Ramos (cell line): ENCODE measurements around the gene TRHDE.

Source experiments
- in situ Hi-C: fragments of 300-500 bp; cut with MboI; formaldehyde crosslinking; loops from one replicate; pipeline ENCODE4 v1.14.3; 2022; ENCODE audit warnings: low sequenced_read_pairs; ENCODE audit not compliant: unreplicated experiment

TRHDE gene

DNA sequence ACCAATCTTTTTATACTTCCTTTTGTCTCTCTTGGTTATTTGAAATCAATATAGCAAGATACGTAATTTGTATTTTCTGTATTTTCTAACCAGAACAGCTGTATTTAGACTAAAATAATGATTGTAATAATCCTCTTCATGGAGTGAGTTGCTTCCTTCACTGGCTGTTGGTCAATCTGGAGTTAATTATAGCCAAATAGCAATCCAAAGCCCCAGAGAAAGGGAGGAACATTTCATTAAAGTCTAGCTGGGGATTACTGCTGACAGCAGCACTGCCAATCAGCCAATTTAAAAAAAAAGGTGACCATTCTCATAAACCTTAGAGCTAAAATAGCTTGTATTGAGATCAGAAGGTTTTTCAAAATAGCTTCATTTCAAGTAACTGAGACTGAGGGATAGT lies 118.0 kb downstream of the TRHDE start:
- in situ Hi-C loops, result no loop called here

DNA sequence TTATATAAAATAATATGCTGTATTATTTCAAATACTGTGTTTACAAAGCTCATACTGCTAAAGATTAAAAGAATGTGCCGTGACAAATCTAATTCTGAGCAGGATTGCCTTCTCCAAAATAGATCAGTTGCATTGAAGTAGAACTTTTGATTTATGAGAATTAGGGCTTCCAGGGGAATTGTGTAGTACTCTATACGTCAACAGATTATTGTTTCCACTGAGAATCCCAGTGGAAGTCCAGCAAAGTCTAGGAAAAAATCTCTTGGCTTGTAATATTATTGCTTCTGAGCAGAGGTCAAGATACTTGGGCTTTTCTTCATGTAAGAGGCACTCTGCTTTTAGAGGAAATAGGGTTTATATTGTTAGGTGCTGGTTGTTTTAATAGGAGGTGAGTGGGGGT lies 133.9 kb downstream of the TRHDE start:
- in situ Hi-C loops, result no loop called here

DNA sequence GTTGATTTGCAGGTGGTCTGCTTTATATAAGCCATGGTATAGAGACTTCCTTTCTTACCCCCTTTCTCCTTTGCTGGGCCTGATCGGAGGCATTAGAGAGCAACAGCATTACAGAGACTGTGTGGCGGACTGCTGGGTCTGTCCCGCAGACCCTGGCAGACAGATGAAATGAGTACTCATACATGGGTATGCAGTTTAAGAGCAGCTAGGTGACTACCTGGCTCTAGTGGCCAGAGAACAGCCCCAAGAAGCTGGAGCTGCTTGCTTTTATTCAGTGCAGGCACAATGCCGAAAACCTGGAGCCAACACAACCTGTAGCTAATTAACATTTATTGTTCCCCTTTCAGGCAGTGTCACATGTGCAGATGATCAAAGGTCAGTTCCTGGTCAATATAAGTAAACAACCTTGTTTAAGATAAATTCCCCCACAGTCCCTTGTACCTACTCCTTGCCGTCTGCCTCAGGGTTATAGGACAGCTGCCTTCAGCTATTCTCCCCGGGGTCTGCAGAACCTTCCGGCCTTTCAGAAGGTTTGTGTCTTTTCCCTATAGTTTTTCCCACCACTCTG lies 160.0 kb downstream of the TRHDE start:
- in situ Hi-C loops, result no loop called here

DNA sequence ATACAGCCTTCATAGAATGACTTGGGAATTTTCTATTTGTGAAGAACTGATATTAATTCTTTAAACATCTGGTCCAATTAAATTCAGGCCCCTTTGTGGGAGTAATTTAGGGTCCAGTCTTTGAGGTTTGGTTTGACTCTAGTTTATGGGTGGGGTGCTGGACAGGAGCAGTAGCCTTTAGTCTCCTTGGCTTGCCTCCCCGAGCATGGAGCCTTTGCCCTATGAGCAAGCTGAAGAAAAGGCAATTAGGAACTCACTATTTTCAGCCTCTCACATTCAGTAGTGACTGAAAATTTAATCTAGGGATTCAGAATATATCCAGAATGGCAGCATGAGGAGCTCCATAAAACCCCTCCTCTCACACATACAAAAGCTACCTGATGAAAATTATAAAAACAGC lies 161.1 kb downstream of the TRHDE start:
- in situ Hi-C loops, result no loop called here

DNA sequence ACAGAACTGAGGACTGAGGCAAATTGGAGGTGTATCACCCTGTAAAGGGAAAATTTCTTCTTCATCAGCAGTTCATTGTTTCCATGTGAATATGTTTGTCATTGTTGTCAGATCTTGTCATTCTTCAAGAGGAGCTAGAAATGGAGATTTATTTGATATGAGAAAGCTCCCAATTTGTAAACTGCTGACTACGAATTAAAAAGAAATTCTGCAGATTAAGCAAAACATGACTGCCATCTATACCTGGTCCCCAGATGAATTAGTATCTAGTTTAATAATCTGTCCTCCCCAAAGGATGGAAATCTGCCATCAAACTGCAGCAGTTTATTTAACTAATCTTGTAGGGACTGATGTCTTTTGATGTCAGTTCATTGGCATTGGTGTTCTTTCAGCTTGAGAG lies 162.8 kb downstream of the TRHDE start:
- in situ Hi-C loops, result no loop called here

DNA sequence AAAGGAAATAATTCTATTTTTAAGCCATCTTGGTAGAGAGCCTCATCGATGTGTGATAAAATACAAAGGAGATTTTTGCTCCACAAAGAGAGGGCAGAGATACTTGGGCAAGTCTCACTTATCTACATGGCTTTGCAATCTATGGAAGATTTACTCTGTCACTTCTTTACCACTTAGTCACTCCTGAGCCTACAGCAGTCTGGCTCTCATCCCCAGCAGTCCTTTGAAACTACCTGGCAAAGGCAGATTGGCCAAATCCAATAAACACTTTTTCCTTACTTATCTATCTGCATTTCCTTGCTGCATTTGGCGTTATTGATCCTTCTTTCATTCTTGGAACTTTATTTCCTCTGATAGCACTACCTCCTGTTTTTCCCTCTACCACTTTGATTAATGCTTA lies 170.0 kb downstream of the TRHDE start:
- in situ Hi-C loops, result no loop called here

DNA sequence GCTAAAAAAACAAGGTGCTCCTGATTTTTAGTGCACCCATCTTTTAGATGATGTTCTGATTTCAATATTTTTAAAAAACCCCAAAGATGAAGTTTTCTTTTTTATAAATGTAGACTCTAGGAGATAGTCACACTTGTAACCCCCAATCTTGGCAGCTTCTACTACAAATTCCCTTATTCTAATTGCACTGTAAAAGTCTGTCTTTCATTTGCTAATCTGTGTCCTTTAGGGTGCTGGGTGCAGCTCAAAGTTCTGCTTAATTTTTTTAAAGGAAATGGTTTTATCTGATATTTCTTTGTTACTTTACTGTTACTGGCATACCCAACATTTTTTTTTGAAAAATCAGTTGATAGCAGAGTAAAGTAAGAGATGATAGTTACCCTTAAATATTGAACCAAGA lies 172.0 kb downstream of the TRHDE start:
- in situ Hi-C loops, result no loop called here

DNA sequence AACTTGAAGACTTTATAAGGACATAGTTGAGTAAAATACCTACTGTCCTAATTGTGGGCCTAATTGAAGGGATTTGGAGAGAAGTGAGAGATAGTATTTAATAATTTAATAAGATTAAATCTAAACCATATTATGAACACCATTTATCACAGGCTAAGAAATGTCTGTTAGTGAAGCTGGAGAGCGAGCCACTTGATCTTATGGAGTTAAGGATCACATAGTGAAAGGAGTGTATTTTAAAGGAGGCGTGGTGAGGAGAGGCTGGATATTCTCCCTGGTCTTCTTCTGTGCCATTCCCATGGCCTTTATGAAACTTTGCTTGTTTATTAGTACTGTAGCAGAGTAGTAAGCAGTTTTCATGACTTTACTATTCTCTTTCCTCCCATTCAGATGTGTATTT lies 172.4 kb downstream of the TRHDE start:
- in situ Hi-C loops, result no loop called here

DNA sequence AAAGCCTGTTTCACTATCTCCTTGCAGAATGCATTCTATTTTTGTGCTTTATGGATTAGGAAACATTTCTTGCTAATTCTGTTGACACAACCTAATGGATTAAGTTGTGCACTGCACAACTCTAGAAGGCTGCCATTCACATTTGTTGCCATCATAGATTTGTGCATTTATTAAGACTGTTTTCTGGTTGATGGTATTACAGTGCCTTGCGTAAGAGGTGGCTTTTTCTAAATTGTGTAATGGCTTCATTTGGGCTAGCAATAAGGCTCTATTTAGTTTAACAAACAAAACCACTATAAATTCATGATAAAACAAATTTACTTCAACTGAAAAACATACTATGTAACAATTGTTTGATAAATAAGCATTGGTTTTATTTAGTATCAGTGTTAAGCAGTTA lies 175.9 kb downstream of the TRHDE start:
- in situ Hi-C loops, result no loop called here

DNA sequence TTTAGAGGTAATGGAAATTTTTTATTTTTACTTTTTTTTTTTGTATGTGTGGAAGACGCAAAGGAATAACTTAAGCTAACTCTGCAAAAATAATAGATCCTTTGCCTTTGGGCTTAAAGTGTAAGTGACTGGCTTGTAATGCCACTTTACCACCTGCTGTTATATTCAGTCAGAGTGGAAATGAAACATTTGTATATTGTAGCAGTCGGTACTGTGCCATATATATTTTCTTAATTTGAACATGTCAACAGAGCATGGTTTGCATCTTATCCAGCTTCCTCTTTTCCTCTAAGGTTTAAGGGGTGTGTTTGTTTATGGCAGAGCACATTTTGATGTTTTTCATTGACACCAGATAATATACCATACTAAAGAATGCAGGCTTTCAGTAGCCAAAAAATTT lies 176.6 kb downstream of the TRHDE start:
- in situ Hi-C loops, result no loop called here

DNA sequence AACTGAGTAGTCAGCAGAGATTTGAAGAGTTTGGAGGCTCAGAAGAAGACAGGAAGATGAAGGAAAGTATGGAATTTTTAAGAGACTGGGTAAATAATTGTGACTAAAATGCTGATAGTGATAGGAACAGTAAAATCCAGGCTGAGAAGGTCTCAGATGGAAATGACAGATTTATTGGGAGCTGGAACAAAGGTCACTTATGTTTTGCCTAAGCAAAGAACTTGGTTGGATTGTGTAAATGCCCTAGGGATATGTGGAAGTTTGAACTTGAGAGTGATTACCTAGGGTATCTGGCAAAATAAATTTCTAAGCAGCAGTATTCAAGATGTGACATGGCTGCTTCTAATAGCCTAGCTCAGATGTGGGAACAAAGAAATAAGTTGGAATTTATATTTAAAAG lies 180.9 kb downstream of the TRHDE start:
- in situ Hi-C loops, result no loop called here

DNA sequence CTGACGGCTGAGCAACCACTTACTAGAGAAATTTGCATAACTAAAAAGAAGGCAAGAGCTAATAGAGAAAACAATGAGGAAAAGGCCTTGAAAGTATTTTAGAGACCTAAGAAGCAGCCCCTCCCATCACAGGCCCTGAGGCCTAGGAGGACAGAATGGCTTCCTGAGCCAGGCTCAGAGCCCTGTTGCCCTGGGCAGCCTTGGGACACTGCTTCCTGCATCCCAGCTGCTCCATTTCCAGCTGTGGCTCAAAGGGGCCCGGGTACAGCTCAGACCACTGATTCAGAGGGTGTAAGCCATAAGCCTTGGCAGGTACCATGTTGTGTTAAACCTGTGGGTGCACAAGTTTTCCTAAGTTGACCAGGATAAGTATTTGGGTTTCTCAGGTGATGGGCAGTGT lies 181.4 kb downstream of the TRHDE start:
- in situ Hi-C loops, result no loop called here

DNA sequence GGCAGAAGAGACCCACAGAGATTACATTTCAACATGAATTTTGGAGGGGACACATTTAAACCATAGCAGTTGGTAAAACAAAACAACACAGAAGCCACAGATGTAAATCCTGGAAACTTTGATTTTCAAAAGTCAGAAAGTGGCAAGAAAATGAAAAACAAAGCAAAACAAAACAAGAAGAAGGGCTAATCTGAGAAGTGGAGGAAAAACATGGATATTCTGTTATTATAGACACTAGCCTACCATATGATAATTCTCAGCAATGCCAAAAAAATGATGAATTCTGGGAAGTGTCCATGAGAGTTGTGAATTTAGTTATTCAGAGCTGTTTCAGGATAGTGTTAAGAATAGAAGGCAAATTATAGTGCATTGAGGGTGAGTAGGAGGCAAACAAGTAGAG lies 192.3 kb downstream of the TRHDE start:
- in situ Hi-C loops, result no loop called here

DNA sequence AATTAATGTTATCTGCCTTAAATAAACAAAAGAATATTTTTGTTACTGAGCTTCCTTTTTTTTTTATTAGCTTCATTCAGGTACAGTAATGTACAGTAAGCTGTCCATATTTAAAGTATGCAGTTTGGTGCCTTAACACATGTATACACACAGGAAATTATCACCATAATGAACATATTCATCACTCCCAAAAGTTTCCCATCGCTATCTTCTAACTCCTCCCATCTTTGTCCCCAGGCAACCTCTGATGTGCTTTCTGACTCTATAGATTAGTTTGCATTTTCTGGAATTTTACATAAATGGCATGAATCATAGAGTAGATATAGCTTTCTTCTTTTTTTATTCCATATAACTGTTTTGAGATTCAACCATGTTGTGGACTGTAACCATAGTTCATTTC lies 193.0 kb downstream of the TRHDE start:
- in situ Hi-C loops, result no loop called here

DNA sequence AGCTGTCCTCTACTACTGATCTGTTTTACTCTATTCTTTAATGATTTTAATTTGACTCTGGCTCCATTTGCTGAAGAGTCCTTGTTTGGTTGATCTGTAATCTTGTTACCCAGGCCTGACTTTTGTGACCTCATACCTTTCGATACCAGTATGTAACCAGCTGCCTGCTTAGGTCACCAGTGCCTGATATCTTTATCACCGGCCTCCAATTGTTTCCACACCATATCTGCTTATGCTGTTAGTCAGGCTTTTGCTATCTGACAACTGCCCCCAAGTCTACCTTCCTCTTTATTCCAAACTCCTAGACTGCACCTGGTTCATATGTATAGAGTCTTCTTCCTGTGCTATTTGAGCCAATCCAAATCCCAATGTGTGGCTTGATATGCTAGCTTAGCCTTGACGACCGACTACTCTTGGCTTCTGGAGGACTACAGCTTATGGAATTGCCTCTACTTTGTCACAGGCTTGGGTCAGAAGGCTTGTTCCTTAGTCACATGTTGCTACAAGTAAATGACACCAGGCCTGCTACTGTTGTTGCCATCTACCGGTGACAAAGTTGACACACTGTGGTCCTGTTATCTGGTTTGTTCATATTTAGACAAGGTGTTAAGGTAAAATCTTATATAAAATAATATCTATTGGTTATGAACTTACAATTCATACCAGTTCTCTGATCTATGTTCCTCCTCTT lies 193.9 kb downstream of the TRHDE start:
- in situ Hi-C loops, result no loop called here

DNA sequence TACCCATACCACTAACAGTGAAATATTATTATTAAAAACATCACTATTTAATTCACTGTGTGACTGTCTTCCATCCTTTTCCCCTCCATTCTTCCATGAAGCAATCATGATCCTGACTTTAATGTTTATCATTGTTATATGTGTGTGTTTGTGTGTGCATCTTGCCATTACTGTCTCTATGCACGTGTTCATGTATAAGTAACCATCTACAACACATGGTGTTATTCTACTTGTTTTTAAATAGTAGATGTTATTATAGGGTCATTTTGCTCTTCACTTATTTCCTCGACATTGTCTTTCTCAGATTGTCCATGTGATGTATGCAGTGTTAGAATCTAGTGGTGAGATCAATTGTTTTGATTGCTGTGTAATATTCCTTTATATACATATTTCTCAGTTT lies 195.8 kb downstream of the TRHDE start:
- in situ Hi-C loops, result no loop called here

DNA sequence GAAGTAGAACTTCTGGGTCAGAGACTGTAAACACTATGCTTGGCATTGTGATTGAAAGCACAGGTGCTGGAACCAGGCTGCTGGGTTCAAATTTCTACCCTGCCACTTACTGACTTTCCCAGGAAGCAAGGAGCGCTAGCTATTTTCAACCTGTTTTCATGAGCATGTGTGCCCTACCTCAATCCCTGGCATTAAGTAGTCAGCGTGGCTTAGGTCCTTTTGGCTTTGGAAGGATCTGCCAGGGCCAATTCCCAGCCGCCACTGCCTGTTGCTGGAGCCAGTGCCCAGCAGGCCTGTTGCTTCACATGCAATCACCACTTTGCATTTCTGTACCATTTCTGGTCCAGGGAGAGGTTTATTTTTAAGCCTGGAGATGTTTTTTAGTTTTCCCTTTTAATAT lies 196.3 kb downstream of the TRHDE start:
- in situ Hi-C loops, result no loop called here

DNA sequence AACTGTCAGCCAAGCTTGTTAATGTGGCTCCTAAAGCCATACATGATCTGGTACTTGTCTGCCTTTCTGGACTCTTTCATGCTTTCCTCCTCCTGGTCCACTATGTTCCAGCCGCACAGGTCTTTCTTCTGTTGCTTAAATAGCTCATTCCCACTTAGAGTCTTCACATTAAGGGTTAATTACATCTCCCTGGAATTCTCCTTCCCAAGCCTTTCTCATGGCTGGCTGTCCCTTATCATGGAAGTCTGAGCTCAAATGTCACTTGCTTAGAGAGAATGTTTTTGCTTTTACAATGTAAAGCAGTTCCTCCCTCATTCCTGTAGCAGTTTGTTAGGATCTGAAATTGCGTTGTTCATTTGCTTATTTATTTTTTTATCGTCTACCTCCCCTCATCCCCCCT lies 199.6 kb downstream of the TRHDE start:
- in situ Hi-C loops, result no loop called here

DNA sequence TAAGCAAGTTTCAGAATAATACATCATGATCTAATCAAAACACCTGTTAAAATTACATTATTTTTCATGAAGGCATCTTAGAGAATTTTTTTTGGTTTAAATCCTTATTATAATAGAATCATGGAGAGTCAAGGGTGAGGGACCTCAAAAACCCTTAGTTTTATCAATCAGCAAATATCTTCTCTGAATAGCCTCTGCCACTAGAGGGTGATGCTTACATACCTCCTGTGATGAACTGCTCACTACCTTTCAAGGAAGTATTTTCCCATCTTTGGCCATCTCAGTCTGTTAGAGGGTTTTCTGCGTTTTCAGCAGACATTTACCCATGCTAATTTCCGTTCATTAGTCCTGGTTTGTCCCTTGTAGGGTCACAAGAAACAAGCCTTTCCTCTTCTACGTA lies 200.2 kb downstream of the TRHDE start:
- in situ Hi-C loops, result no loop called here

DNA sequence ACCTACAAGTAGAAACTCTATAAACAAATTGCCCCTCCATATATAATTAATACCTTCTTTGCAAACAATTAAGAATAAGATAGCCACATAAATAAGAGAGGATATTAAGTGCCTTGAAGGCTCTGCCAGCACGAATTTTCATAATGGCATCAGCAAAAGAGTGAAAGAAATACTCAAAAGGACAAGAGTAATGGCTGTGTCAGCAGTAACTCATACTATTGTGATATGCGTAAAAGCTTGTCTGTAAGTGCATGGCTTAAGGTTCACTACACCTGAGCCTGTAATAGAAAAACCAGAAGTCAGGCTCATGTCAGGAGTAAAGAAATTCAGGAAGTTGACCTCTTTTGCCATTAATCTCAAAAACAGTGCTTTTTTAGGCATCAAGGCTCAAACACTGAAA lies 204.1 kb downstream of the TRHDE start:
- in situ Hi-C loops, result no loop called here

DNA sequence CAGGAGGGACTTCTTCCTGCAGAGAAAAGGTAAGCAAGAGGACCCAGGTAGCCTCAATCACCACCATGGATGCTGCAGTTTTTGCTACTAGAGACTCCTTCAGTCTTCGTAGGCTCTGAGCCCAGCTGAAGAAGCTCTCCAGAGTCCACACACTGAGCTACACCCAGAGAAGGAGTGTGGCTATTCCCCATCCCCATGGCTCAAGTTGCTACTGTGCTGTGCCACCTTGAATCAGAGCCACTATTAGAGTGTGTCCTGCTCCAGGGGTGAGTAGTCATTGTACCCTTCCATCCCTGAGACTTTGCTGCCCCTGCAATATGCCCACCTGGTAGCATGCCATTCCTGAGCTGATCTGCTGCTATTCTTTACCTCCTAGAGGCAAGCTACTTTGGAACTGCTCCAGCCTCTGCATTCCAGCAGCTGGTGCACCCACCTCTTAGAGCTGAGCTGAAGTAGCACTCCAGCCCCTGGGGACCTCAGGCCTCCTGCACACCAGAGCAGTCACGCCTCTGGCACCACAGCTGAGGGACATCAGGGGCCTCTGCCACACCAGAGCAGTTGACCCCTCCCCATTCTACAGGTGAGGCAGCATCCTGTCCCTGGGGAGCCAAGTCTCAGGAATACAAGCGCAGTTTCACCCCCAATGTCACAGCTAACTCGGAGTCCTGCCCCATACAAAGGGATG lies 213.0 kb downstream of the TRHDE start:
- in situ Hi-C loops, result no loop called here

DNA sequence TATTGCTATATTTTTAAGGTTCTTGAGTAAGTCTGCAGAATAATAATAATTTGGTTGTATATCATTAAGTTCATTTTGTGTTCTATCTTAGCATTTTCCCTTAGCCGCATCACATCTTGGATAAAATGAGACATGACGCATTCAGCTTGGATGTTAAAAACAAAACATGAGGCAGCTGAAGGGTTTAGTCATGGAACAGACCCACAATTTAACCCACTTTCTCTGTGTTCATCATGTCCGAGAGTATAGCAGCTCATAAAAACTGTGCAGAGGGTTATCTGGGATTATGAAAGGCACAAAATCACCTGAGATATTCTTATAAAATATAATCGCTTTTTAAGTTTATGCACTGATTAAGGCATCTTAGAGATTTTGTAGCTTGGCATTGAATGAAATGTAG lies 219.3 kb downstream of the TRHDE start:
- in situ Hi-C loops, result no loop called here
